Measurements from ENCODE around the gene IST1. TPM values are rescaled to one million over a fixed set of nuclear protein-coding genes. Genes with fewer than 3 reads are reported as not detected.

Gene IST1
- 100 to 1,000 TPM; 215 to 253 (median 223) TPM for total RNA-seq

GRCh38 chr16:71894921-71895678, at the start of gene IST1:
Gene IST1, plus strand, starts transcription at chr16:71895531. Its CDS starts 20,110 bp downstream, at chr16:71915641.
- WGBS, 2 donors, result 0 to 1% methylated on average over 37 to 46 of the region's 67 CpGs

GRCh38 chr16:71845639-71846430, 49.5 kb upstream of the IST1 start, which contains the start of gene ATXN1L:
Gene ATXN1L, plus strand, starts transcription at chr16:71845976. Its CDS starts 3,765 bp downstream, at chr16:71849741.
- Histone ChIP-seq H3K27ac (peak within 1 kb of the TSS; percentile 93 to 95 (median 94)), H3K4me1 (peaks cover 11 to 12% of the 10 kb centered on the region in 2 donors), H3K27me3 (no peaks in the 10 kb centered on the region), H3K9me3 (no peaks in the 10 kb centered on the region), H3K4me3 (replicated peaks in 1 of 3) (peak within 1 kb of the TSS; percentile 92 to 98 (median 98)), H3K36me3 (peaks cover 17 to 25% of the 10 kb centered on the region in 2 donors)
- peak; percentile 88 to 91 for DNase-seq
- peak in 1 of 6 experiments; percentile 18 for TF ChIP-seq CTCF (IDR thresholded peaks at IDR 0.05)
- peak; percentile 39 to 90 for TF ChIP-seq POLR2A (IDR thresholded peaks at IDR 0.05)
- WGBS, 2 donors, result 0 to 1% methylated on average over 23 to 43 of the region's 62 CpGs
- intact Hi-C loops (cut with DNase I), result no loop called here

More at GRCh38 chr16:71894921-71895678, at the start of gene IST1:
- Histone ChIP-seq H3K27ac (peak within 1 kb of the TSS; percentile 94 to 98 (median 98)), H3K4me3 (replicated peaks in 1 of 3) (peak within 1 kb of the TSS; percentile 50 to 92 (median 76)), H3K4me1 (peaks cover 15 to 35% of the 10 kb centered on the region in 2 donors), H3K27me3 (no peaks in the 10 kb centered on the region), H3K9me3 (no peaks in the 10 kb centered on the region), H3K36me3 (no peaks in the 10 kb centered on the region)
- TF ChIP-seq POLR2A (IDR thresholded peaks at IDR 0.05) (peak; percentile 83 to 96), CTCF (IDR thresholded peaks at IDR 0.05) (peak in 2 of 6 experiments; percentile 14 to 15)
- intact Hi-C loops (cut with DNase I), result no loop called here
- peak; percentile 98 to 99 for DNase-seq

- Histone ChIP-seq H3K27me3 (no peaks in the 10 kb centered on the region), H3K9me3 (no peaks in the 10 kb centered on the region), H3K27ac (peak overlapping the region in 2 of 3 donors; percentile 94 to 95), H3K4me3 (replicated peaks in 1 of 3) (peak overlapping the region; percentile 92 to 98 (median 98)), H3K4me1 (peaks cover 11 to 12% of the 10 kb centered on the region in 2 donors), H3K36me3 (peaks cover 23 to 31% of the 10 kb centered on the region in 2 donors)
- TF ChIP-seq POLR2A (IDR thresholded peaks at IDR 0.05) (no peak), CTCF (IDR thresholded peaks at IDR 0.05) (no peak)
- peak; percentile 29 to 39 for DNase-seq
- WGBS, 2 donors, result 0 to 1% methylated on average over 17 to 20 of the region's 20 CpGs
- intact Hi-C loops (cut with DNase I), result no loop called here
Observed at GRCh38 chr16:71846431-71846830, 48.9 kb upstream of the IST1 start.

GRCh38 chr16:71847096-71847495, 48.2 kb upstream of the IST1 start:
- intact Hi-C loops (cut with DNase I), result no loop called here
- Histone ChIP-seq H3K9me3 (no peaks in the 10 kb centered on the region), H3K27me3 (no peaks in the 10 kb centered on the region), H3K27ac (no peak overlapping the region), H3K4me1 (peaks cover 9 to 11% of the 10 kb centered on the region in 2 donors), H3K36me3 (peaks cover 27 to 34% of the 10 kb centered on the region in 2 donors), H3K4me3 (replicated peaks in 1 of 3) (no peak overlapping the region)
- no peak for DNase-seq
- 54 to 62% methylated on average over 3 of the region's 3 CpGs for WGBS, 2 donors
- TF ChIP-seq POLR2A (IDR thresholded peaks at IDR 0.05) (no peak), CTCF (IDR thresholded peaks at IDR 0.05) (no peak)

All from thyroid gland (tissue), 4 donors.